ENCODE data around the gene UBE2O. TPM values are rescaled to one million over a fixed set of nuclear protein-coding genes. Genes with fewer than 3 reads are reported as not detected.
A peak's percentile ranks its signal among the peaks of the same experiment; 100 is the strongest.

Gene UBE2O
- total RNA-seq, 1 donor from 2014 or later = 25.8 TPM

DNA sequence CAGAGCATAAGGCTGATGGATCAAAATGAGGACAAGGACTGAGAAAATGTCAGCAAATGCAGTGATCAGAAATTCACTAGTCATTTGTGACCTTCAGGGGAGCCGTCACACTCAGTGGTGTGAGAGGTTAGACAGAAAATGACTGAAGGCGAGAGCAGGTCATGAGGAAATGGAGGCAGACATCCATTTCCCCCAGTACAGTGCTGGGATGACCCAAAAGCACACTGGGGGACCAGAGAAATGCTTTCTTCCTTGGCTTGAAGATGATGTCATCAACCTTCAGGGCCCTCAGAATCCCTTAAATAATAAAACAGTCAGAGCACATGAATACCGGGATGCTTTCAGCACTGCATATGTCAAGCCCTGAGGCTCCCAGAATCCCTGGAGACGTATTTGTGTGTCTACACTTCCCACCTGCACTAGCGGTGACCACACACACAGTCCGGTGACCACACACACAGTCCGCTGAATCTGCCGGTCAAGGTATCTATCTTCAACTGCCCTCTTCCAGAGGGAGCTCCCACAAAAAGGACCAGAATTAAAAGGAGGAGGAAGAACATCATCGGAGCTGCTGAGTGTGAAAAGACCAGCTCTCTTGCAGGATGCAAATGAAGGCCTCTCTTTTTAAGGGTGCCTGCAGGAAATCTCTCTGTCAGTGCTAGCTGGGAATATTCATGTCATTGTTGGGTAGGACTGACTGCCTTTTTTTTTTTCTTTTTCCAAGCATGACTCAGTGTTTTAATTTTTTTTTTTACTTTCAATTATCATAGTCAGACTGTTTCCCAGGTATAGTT is 8.2 kb downstream of the UBE2O start:
- no peaks in the 10 kb centered on the region for H3K36me3 ChIP-seq (ENCODE audit: insufficient read depth, low read length)
- peaks cover 94% of the 10 kb centered on the region for H4K20me1 ChIP-seq (ENCODE audit: insufficient read depth, low read length)
- Mint-ChIP-seq H3K27ac (ENCODE audit: unreplicated experiment) (peak overlapping the region; percentile 81), H3K4me3 (ENCODE audit: unreplicated experiment) (peak overlapping the region; percentile 67), H3K27me3 (ENCODE audit: low read depth, unreplicated experiment) (no peaks in the 10 kb centered on the region), H3K4me1 (ENCODE audit: low read depth, unreplicated experiment) (peaks cover 66% of the 10 kb centered on the region), H3K36me3 (ENCODE audit: low read depth, unreplicated experiment) (no peaks in the 10 kb centered on the region), H3K9me3 (ENCODE audit: unreplicated experiment) (no peaks in the 10 kb centered on the region)
- H3K4me3 ChIP-seq (ENCODE audit: insufficient read depth, low read depth, low read length) = no peak overlapping the region
- peak overlapping the region; percentile 49 for H3K9ac ChIP-seq (ENCODE audit: low read length)
- peaks cover 49% of the 10 kb centered on the region for H3K4me1 ChIP-seq (ENCODE audit: insufficient read depth, low read length)
- no peaks in the 10 kb centered on the region for H3K27me3 ChIP-seq (ENCODE audit: insufficient read depth, low read length)
- H3K9me3 ChIP-seq (ENCODE audit: insufficient read depth, low read depth, low read length) = no peaks in the 10 kb centered on the region
- TF ChIP-seq, protein P1, sequence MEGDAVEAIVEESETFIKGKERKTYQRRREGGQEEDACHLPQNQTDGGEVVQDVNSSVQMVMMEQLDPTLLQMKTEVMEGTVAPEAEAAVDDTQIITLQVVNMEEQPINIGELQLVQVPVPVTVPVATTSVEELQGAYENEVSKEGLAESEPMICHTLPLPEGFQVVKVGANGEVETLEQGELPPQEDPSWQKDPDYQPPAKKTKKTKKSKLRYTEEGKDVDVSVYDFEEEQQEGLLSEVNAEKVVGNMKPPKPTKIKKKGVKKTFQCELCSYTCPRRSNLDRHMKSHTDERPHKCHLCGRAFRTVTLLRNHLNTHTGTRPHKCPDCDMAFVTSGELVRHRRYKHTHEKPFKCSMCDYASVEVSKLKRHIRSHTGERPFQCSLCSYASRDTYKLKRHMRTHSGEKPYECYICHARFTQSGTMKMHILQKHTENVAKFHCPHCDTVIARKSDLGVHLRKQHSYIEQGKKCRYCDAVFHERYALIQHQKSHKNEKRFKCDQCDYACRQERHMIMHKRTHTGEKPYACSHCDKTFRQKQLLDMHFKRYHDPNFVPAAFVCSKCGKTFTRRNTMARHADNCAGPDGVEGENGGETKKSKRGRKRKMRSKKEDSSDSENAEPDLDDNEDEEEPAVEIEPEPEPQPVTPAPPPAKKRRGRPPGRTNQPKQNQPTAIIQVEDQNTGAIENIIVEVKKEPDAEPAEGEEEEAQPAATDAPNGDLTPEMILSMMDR (IDR thresholded peaks at IDR 0.05; ENCODE audit: insufficient read depth, low read depth, low read length) = no peak
- TF ChIP-seq EZH2 (IDR thresholded peaks at IDR 0.05; ENCODE audit: insufficient read depth, low read length) = no peak
- H3K4me2 ChIP-seq (ENCODE audit: low read length) = peak overlapping the region; percentile 78
- DNase-seq (ENCODE audit: low read depth) (peak; percentile 30), FAIRE-seq (no peak)
- peak overlapping the region; percentile 60 for H3K27ac ChIP-seq (ENCODE audit: low read depth, low read length)
- no peak overlapping the region for H2AFZ ChIP-seq (ENCODE audit: low read depth, low read length)
- H3K79me2 ChIP-seq (ENCODE audit: insufficient read depth, low read length) = peaks cover 97% of the 10 kb centered on the region

- no peaks in the 10 kb centered on the region for H3K27me3 ChIP-seq (ENCODE audit: insufficient read depth, low read length)
- H4K20me1 ChIP-seq (ENCODE audit: insufficient read depth, low read length) = peaks cover 96% of the 10 kb centered on the region
- peaks cover 97% of the 10 kb centered on the region for H3K79me2 ChIP-seq (ENCODE audit: insufficient read depth, low read length)
- peaks cover 2% of the 10 kb centered on the region for H3K36me3 Mint-ChIP-seq (ENCODE audit: low read depth, unreplicated experiment)
- H3K9ac ChIP-seq (ENCODE audit: low read length) = no peak overlapping the region
- H3K4me3 ChIP-seq (ENCODE audit: insufficient read depth, low read depth, low read length) = no peak overlapping the region
- H3K4me1 Mint-ChIP-seq (ENCODE audit: low read depth, unreplicated experiment) = peaks cover 60% of the 10 kb centered on the region
- no peak overlapping the region for H3K4me2 ChIP-seq (ENCODE audit: low read length)
- TF ChIP-seq, protein P1 (IDR thresholded peaks at IDR 0.05; ENCODE audit: insufficient read depth, low read depth, low read length) = no peak
- no peak for TF ChIP-seq EZH2 (IDR thresholded peaks at IDR 0.05; ENCODE audit: insufficient read depth, low read length)
- H3K9me3 Mint-ChIP-seq (ENCODE audit: unreplicated experiment) = no peaks in the 10 kb centered on the region
- no peak for FAIRE-seq
- no peak for DNase-seq (ENCODE audit: low read depth)
- no peak overlapping the region for H3K4me3 Mint-ChIP-seq (ENCODE audit: unreplicated experiment)
- no peak overlapping the region for H3K27ac Mint-ChIP-seq (ENCODE audit: unreplicated experiment)
- peaks cover 39% of the 10 kb centered on the region for H3K4me1 ChIP-seq (ENCODE audit: insufficient read depth, low read length)
- H3K9me3 ChIP-seq (ENCODE audit: insufficient read depth, low read depth, low read length) = no peaks in the 10 kb centered on the region
- no peak overlapping the region for H2AFZ ChIP-seq (ENCODE audit: low read depth, low read length)
- no peak overlapping the region for H3K27ac ChIP-seq (ENCODE audit: low read depth, low read length)
- no peaks in the 10 kb centered on the region for H3K36me3 ChIP-seq (ENCODE audit: insufficient read depth, low read length)
- H3K27me3 Mint-ChIP-seq (ENCODE audit: low read depth, unreplicated experiment) = no peaks in the 10 kb centered on the region
These were observed 10.3 kb downstream of the UBE2O start for GRCh38 chr17:76442341-76443338.
